ENCODE measurements around the gene CMSS1. TPM values are rescaled to one million over a fixed set of nuclear protein-coding genes. Genes with fewer than 3 reads are reported as not detected.

The CMSS1 gene
- total and polyA plus RNA-seq, 12 donors, result 16.2 to 75.6 (median 33.0) TPM

GRCh38 chr3:100080573-100080972 is 262.9 kb downstream of the CMSS1 start:
- no peak for DNase-seq
- no peak for TF ChIP-seq POLR2A (IDR thresholded peaks at IDR 0.05)
- TF ChIP-seq, protein P1, sequence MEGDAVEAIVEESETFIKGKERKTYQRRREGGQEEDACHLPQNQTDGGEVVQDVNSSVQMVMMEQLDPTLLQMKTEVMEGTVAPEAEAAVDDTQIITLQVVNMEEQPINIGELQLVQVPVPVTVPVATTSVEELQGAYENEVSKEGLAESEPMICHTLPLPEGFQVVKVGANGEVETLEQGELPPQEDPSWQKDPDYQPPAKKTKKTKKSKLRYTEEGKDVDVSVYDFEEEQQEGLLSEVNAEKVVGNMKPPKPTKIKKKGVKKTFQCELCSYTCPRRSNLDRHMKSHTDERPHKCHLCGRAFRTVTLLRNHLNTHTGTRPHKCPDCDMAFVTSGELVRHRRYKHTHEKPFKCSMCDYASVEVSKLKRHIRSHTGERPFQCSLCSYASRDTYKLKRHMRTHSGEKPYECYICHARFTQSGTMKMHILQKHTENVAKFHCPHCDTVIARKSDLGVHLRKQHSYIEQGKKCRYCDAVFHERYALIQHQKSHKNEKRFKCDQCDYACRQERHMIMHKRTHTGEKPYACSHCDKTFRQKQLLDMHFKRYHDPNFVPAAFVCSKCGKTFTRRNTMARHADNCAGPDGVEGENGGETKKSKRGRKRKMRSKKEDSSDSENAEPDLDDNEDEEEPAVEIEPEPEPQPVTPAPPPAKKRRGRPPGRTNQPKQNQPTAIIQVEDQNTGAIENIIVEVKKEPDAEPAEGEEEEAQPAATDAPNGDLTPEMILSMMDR (IDR thresholded peaks at IDR 0.05), result no peak
- H3K27me3 ChIP-seq, result no peaks in the 10 kb centered on the region
- no peak overlapping the region for H3K4me3 ChIP-seq
- H3K9me3 ChIP-seq (replicated peaks in 1 of 3), result no peaks in the 10 kb centered on the region
- H3K27ac ChIP-seq, result no peak overlapping the region
- 78 to 89% (median 88%) methylated on average over 2 of the region's 2 CpGs for WGBS, 4 donors
- no peaks in the 10 kb centered on the region for H3K36me3 ChIP-seq (replicated peaks in 1 of 2)
- intact Hi-C loops (cut with DNase I), result no loop called here
- peaks cover 4 to 17% of the 10 kb centered on the region in 2 donors for H3K4me1 ChIP-seq (replicated peaks in 1 of 2)

DNA sequence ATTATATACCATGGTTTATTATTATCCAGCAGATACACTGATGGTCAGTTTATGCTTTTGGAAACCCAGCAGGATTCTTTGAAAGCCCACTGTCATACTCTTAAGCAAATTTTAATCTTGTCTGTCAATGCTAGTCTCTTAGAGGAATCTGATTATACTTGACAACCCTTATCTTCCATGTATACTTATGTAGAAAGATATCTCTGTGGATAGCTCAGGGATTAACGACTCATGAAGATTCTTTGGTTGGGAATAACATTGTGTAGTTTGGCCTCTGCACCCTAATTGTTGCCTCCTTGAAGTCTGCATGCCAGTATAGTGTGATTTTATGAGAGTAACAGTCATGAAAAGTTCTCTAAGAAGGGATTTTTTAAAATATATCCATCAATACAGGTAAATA is 263.6 kb downstream of the CMSS1 start:
- TF ChIP-seq, protein P1 (IDR thresholded peaks at IDR 0.05), result no peak
- TF ChIP-seq POLR2A (IDR thresholded peaks at IDR 0.05), result no peak
- 77 to 100% (median 85%) methylated on average over 1 of the region's 1 CpG for WGBS, 4 donors
- Histone ChIP-seq H3K27ac (no peak overlapping the region), H3K36me3 (replicated peaks in 1 of 2) (no peaks in the 10 kb centered on the region), H3K9me3 (replicated peaks in 1 of 3) (no peaks in the 10 kb centered on the region), H3K4me3 (no peak overlapping the region), H3K4me1 (replicated peaks in 1 of 2) (peaks cover 3 to 13% of the 10 kb centered on the region in 2 donors), H3K27me3 (no peaks in the 10 kb centered on the region)
- intact Hi-C loops (cut with DNase I), result no loop called here
- no peak for DNase-seq

DNA sequence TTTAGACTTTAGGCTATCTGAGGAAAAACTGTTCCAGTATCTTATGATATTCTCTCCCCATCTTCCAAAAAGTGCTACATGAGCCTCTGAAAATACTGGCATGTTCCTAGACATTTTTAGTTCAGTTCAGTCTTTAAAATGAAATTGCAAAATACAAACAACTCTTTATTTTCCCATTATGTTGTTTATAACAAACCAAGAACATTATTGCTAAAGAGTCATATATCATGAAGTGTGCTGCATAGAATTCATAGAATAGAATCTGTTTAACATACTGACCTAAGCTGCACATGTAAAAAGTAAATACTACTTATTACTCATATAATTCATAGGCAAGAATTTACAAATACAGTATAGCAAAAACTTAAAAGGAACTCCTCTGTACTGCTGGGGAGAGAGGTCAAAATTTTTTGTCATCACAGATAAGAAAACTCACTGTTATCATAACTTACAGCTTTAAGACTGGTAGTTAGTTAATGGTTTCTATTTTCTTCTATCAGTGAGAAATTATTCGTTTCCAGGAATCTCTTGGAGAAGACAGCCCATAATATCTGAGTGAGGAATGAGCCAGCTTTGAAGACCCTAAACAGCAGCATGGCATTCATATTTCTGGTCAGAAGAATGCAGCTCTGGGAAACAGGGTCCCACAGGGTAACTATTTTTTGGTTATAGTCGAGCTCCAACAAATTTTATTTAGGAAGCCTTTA is 264.5 kb downstream of the CMSS1 start:
- H3K9me3 ChIP-seq (replicated peaks in 1 of 3), result no peaks in the 10 kb centered on the region
- H3K4me3 ChIP-seq, result no peak overlapping the region
- peaks cover 6 to 10% of the 10 kb centered on the region in 2 donors for H3K4me1 ChIP-seq (replicated peaks in 1 of 2)
- H3K36me3 ChIP-seq (replicated peaks in 1 of 2), result no peaks in the 10 kb centered on the region
- H3K27ac ChIP-seq, result no peak overlapping the region
- H3K27me3 ChIP-seq, result no peaks in the 10 kb centered on the region
- no peak for DNase-seq
- intact Hi-C loops (cut with DNase I), result no loop called here
- TF ChIP-seq, protein P1 (IDR thresholded peaks at IDR 0.05), result no peak
- no peak for TF ChIP-seq POLR2A (IDR thresholded peaks at IDR 0.05)
- 74 to 85% (median 77%) methylated on average over 2 of the region's 2 CpGs for WGBS, 4 donors

DNA sequence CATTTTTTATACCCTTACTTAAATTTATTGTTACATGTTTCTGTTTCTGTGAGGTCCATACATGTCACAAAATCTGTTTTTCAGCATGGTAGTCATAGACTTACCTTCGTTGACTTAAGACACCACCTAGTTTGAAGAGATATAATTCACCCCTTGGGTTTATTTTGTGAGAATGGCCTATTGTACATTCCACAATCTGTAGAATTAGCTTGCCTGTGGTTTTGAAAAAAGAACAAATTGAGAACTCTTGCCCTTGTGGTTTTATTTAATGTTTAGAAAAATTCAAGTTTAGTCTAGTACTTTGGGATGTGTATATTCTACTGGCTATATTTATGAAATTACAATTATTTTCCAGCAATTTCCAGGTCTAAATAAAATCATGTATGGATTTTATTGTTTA is 265.1 kb downstream of the CMSS1 start:
- WGBS, 4 donors, result 91 to 99% (median 97%) methylated on average over 1 of the region's 1 CpG
- DNase-seq, result no peak
- no peak overlapping the region for H3K27ac ChIP-seq
- H3K27me3 ChIP-seq, result no peaks in the 10 kb centered on the region
- peaks cover 6% of the 10 kb centered on the region in 2 donors for H3K4me1 ChIP-seq (replicated peaks in 1 of 2)
- TF ChIP-seq, protein P1 (IDR thresholded peaks at IDR 0.05), result no peak
- TF ChIP-seq POLR2A (IDR thresholded peaks at IDR 0.05), result no peak
- intact Hi-C loops (cut with DNase I), result no loop called here
- no peak overlapping the region for H3K4me3 ChIP-seq
- H3K9me3 ChIP-seq (replicated peaks in 1 of 3), result no peaks in the 10 kb centered on the region
- no peaks in the 10 kb centered on the region for H3K36me3 ChIP-seq (replicated peaks in 1 of 2)

Data from adrenal gland (tissue), 12 donors.